B cell (primary cell): ENCODE data around the gene RDH5. TPM values are rescaled to one million over a fixed set of nuclear protein-coding genes. Genes with fewer than 3 reads are reported as not detected.

Experiments used
- ATAC-seq: fragments of 200-7000 bp; cut with Tn5 transposase; one replicate; pipeline ENCODE4 v1.10.0; 2021; ENCODE audit warnings: low read depth, mild to moderate bottlenecking, moderate number of reproducible peaks, moderate library complexity
- CTCF ChIA-PET: fragments of 350-600 bp; sonication (Branson Sonifier 250); formaldehyde crosslinking; loops from one replicate; lab custom pipeline; 2021; ENCODE audit warnings: antibody characterized with exemption, inconsistent platforms; lab: Charles Lee
- POLR2A ChIA-PET: fragments of 350-600 bp; sonication (Branson Sonifier 250); formaldehyde crosslinking; loops from one replicate; lab custom pipeline; 2021; ENCODE audit warnings: antibody characterized with exemption; lab: Charles Lee
- DNase-seq: peaks from one replicate; pipeline ENCODE4 v3.0.0; 2013
- H2AFZ ChIP-seq: 2 replicates; pipeline ENCODE4 v1.6.1; 2012; ENCODE audit warnings: mild to moderate bottlenecking, low read depth, low read length; ENCODE audit not compliant: insufficient read depth, poor library complexity, severe bottlenecking
- H3K27ac ChIP-seq, 2 donors: 1 replicate in 1 of 2; 2 replicates in 1 of 2; pipeline ENCODE4 v1.5.1; 2012 to 2013; ENCODE audit warnings: low read length in 2 of 2, mild to moderate bottlenecking in 2 of 2, moderate library complexity in 1 of 2
- H3K27me3 ChIP-seq, 4 experiments: fragments of 200-600 bp in 1 of 4; sonication (generic) in 1 of 4; replicated peaks in 1 of 4; 1 replicate in 2 of 4; 2 replicates in 2 of 4; pipeline versions ENCODE4 v1.6.1 to v1.7.0; 2013 to 2016; ENCODE audit warnings: low read length in 3 of 4, mild to moderate bottlenecking in 2 of 4, mixed read lengths in 1 of 4, moderate library complexity in 1 of 4; ENCODE audit not compliant: insufficient read depth in 4 of 4, control insufficient read depth in 3 of 4; ENCODE audit errors: control extremely low read depth in 1 of 4
- H3K36me3 ChIP-seq, 2 experiments: replicated peaks in 1 of 2; 1 replicate in 1 of 2; 2 replicates in 1 of 2; pipeline versions ENCODE4 v1.6.1 to v1.7.1; 2013; ENCODE audit warnings: low read length in 1 of 2; ENCODE audit not compliant: insufficient read depth in 2 of 2, control insufficient read depth in 1 of 2; ENCODE audit errors: control extremely low read depth in 1 of 2, extremely low read depth in 1 of 2
- H3K4me1 ChIP-seq, 2 donors: fragments of 200-600 bp in 1 of 2; sonication (generic) in 1 of 2; 1 replicate in 1 of 2; 2 replicates in 1 of 2; pipeline versions ENCODE4 v1.5.1 to v1.6.1; 2013 to 2017; ENCODE audit warnings: low read length in 2 of 2; ENCODE audit not compliant: control insufficient read depth in 2 of 2, insufficient read depth in 2 of 2
- H3K4me2 ChIP-seq: replicated peaks from 2 replicates; pipeline ENCODE3; 2012; ENCODE audit warnings: mild to moderate bottlenecking, low read depth, low read length; ENCODE audit not compliant: poor library complexity, severe bottlenecking
- H3K4me3 ChIP-seq, 5 experiments: fragments of 200-600 bp in 1 of 5; sonication (generic) in 1 of 5; 1 replicate in 3 of 5; 2 replicates in 2 of 5; pipeline versions ENCODE4 v1.5.1 to v1.7.0; 2011 to 2016; ENCODE audit warnings: low read length in 4 of 5, mild to moderate bottlenecking in 4 of 5, low read depth in 2 of 5, control low read depth in 1 of 5, moderate library complexity in 1 of 5; ENCODE audit not compliant: insufficient read depth in 1 of 5; ENCODE audit errors: control extremely low read depth in 1 of 5, extremely low read depth in 1 of 5
- H3K79me2 ChIP-seq: fragments of 200-600 bp; sonication (generic); one replicate; pipeline ENCODE4 v1.6.0; 2016; ENCODE audit warnings: low read length; ENCODE audit not compliant: control insufficient read depth, insufficient read depth
- H3K9ac ChIP-seq: fragments of 200-600 bp; sonication (generic); 2 replicates; pipeline ENCODE4 v1.6.1; 2017; ENCODE audit warnings: mild to moderate bottlenecking, low read length, moderate library complexity
- H3K9me3 ChIP-seq, 3 donors: one replicate each; pipeline versions ENCODE4 v1.6.1 to v1.7.1; 2013; ENCODE audit warnings: low read length in 2 of 3; ENCODE audit not compliant: control insufficient read depth in 2 of 3, insufficient read depth in 1 of 3; ENCODE audit errors: control extremely low read depth in 1 of 3
- H4K20me1 ChIP-seq: 2 replicates; pipeline ENCODE4 v1.6.0; 2012; ENCODE audit warnings: mild to moderate bottlenecking, low read length; ENCODE audit not compliant: insufficient read depth, control insufficient read depth, poor library complexity, severe bottlenecking
- H3K27ac Mint-ChIP-seq: one replicate; pipeline ENCODE4 v1.8.0; 2021; ENCODE audit warnings: mixed read lengths
- H3K27me3 Mint-ChIP-seq: one replicate; pipeline ENCODE4 v1.8.0; 2021; ENCODE audit warnings: mixed read lengths
- H3K4me1 Mint-ChIP-seq: one replicate; pipeline ENCODE4 v1.8.0; 2021; ENCODE audit warnings: mixed read lengths
- H3K4me3 Mint-ChIP-seq: one replicate; pipeline ENCODE4 v1.8.0; 2021; ENCODE audit warnings: mixed read lengths
- H3K9me3 Mint-ChIP-seq: one replicate; pipeline ENCODE4 v1.8.0; 2022; ENCODE audit warnings: mixed read lengths; ENCODE audit not compliant: insufficient read depth
- CTCF ChIP-seq: fragments of 200-600 bp; IDR thresholded peaks from one replicate; pipeline ENCODE4 v1.8.0; 2022; ENCODE audit warnings: antibody characterized with exemption, mild to moderate bottlenecking
- EZH2 ChIP-seq: IDR thresholded peaks from 2 replicates; pipeline ENCODE4 v1.6.1; 2012; ENCODE audit warnings: borderline replicate concordance, low read depth, mild to moderate bottlenecking, moderate library complexity, low read length; ENCODE audit not compliant: insufficient read depth, poor library complexity, severe bottlenecking
- WGBS: methylation state at CpG from one replicate; pipeline ENCODE4 v1.1.5; 2013; ENCODE audit warnings: missing lambda C conversion rate; ENCODE audit not compliant: insufficient coverage; 5-methylcytosine and 5-hydroxymethylcytosine counted together
- intact Hi-C: fragments of 100-400 bp; cut with micrococcal nuclease; formaldehyde crosslinking; loops from one replicate; pipeline ENCODE4 v1.10.0; 2022
- polyA plus RNA-seq: library from polyadenylated mRNA; depleted of rRNA; stranded (reverse); fragments of >200 nt; gene quantifications from 2 replicates; pipeline ENCODE4 v1.2.3, GENCODE V29; 2012
- total RNA-seq, 2 donors: library from RNA; stranded (reverse); fragments of 120-200 nt in 1 of 2; gene quantifications; 1 replicate in 1 of 2; 2 replicates in 1 of 2; pipeline versions ENCODE4 v1.2.3 to v1.2.4, GENCODE V29; 2013 to 2022

RDH5 gene
- total and polyA plus RNA-seq, 2 donors (not counting 1 experiment from before 2014, with no cell fraction given): 32.6 to 37.8 TPM

DNA sequence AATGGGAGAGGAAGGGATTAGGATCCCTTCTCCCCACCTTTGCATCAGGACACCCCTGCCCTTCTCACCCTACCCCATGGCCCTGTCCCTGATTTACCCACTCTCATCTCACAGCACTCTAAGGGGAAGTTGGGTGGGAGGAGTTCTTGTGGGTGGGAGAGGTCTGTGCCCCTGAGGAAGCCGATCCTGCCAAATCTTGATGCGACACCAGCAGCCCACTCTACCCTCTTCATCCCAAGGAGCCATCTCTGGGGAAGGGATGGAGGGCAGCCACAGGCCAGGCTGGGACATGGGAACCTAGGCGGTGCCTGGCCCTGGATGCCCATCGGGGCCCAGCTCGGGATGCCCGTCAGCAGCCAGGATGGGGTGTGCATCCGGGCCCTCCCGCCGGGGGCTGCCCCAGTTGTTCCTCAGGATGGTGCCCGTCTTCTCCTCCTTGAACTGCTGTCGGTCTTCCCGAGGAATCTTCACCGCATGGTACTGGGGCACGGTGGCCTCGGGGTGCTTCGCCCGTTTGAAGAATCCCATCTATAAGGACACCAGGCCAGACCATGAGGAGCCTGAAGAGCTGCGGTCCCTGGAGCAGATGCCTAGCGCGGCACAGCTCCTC lies 35.3 kb upstream of the RDH5 start:
- 96% methylated on average over 17 of the region's 20 CpGs for WGBS
- CTCF ChIA-PET: no interaction called here
- no peak overlapping the region for H2AFZ ChIP-seq
- H3K79me2 ChIP-seq: no peaks in the 10 kb centered on the region
- no peaks in the 10 kb centered on the region for H4K20me1 ChIP-seq
- H3K4me1 ChIP-seq: peaks cover 29 to 43% of the 10 kb centered on the region in 2 donors
- H3K27me3 ChIP-seq: no peaks in the 10 kb centered on the region
- H3K27ac ChIP-seq: no peak overlapping the region
- POLR2A ChIA-PET: no interaction called here
- H3K4me2 ChIP-seq: no peak overlapping the region
- H3K27ac Mint-ChIP-seq: no peak overlapping the region
- H3K9ac ChIP-seq: no peak overlapping the region
- no peaks in the 10 kb centered on the region for H3K36me3 ChIP-seq
- intact Hi-C loops: no loop called here
- H3K9me3 Mint-ChIP-seq: no peaks in the 10 kb centered on the region
- H3K4me3 Mint-ChIP-seq: no peak overlapping the region
- H3K4me1 Mint-ChIP-seq: peaks cover 37% of the 10 kb centered on the region
- DNase-seq (no peak), ATAC-seq (no peak)
- no peak overlapping the region for H3K4me3 ChIP-seq
- no peak for TF ChIP-seq CTCF
- H3K9me3 ChIP-seq: no peaks in the 10 kb centered on the region
- H3K27me3 Mint-ChIP-seq: no peaks in the 10 kb centered on the region

DNA sequence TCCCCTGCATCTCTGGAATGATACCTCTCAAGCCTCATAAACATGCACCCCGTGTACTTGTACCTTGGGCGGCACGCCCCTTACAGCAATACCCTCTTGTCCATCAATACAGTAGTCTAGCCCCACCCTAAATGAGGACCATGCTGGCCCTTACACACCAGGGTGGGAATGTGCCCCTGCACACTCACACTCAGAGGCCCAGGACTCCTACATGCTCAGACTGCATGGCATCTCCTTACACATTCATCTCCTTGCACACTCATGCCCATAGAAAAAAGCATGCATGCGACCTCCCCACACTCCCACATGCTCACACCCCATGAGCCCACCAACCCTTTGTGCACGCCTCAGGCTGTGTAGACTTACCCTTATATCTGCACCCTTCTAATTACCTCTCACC lies 34.5 kb upstream of the RDH5 start:
- Mint-ChIP-seq H3K27me3 (no peaks in the 10 kb centered on the region), H3K9me3 (no peaks in the 10 kb centered on the region), H3K4me1 (peaks cover 37% of the 10 kb centered on the region), H3K4me3 (no peak overlapping the region), H3K27ac (no peak overlapping the region)
- intact Hi-C loops: no loop called here
- no peak for DNase-seq
- 93% methylated on average over 5 of the region's 5 CpGs for WGBS
- Histone ChIP-seq H3K36me3 (no peaks in the 10 kb centered on the region), H3K27me3 (no peaks in the 10 kb centered on the region), H3K9ac (no peak overlapping the region), H3K4me1 (peaks cover 29 to 43% of the 10 kb centered on the region in 2 donors), H2AFZ (no peak overlapping the region), H3K27ac (no peak overlapping the region), H3K4me2 (no peak overlapping the region), H3K4me3 (no peak overlapping the region), H3K9me3 (no peaks in the 10 kb centered on the region), H3K79me2 (no peaks in the 10 kb centered on the region), H4K20me1 (no peaks in the 10 kb centered on the region)
- no peak for TF ChIP-seq EZH2
- no peak for TF ChIP-seq CTCF
- no peak for ATAC-seq
- CTCF ChIA-PET: no interaction called here
- POLR2A ChIA-PET: no interaction called here
